K562 (cell line): Measurements from ENCODE around the gene C14orf39. TPM values are rescaled to one million over a fixed set of nuclear protein-coding genes. Genes with fewer than 3 reads are reported as not detected.

Experiments used
- ATAC-seq: fragments of 200-7000 bp; cut with Tn5 transposase; 3 replicates; pipeline ENCODE4 v1.9.1; 2020; ENCODE audit warnings: moderate library complexity
- BruUV-seq: library from RNA; stranded (reverse); fragments of 400-500 nt; replicated peaks from 2 replicates; lab custom pipeline; 2021; lab: Mats Ljungman, UMichigan
- CTCF ChIA-PET: fragments of 300-600 bp; formaldehyde crosslinking; extraction: SDS; loops from one replicate; lab custom pipeline; 2021; ENCODE audit warnings: low intra/inter-chr PET ratio; lab: Yijun Ruan, JAX
- POLR2A ChIA-PET: fragments of 300-600, 350-650 bp; sonication (Branson Sonifier 250); formaldehyde crosslinking; extraction: SDS; loops from one replicate; lab custom pipeline; 2021; ENCODE audit warnings: antibody characterized with exemption, inconsistent platforms; lab: Yijun Ruan, JAX
- DNase-seq, 4 experiments: peaks; one replicate each; pipeline versions ENCODE4 v3.0.0 to v3.0.0-alpha.2; 2011 to 2018; ENCODE audit warnings: low spot score in 3 of 4, mixed read lengths in 3 of 4; ENCODE audit errors: extremely low read depth in 1 of 4
- FAIRE-seq: peaks from 2 replicates; lab custom pipeline; 2011; peaks lifted over from hg19 to GRCh38; lab: Jason Lieb, UNC
- H2AFZ ChIP-seq: 2 replicates; pipeline ENCODE4 v1.6.0; 2011; ENCODE audit warnings: low read depth, low read length, control low read depth, inconsistent platforms
- H3K27ac ChIP-seq: fragments of 200-600 bp; 3 replicates; pipeline ENCODE4 v1.8.0; 2011; ENCODE audit warnings: low read depth, mild to moderate bottlenecking, control low read depth, inconsistent platforms, low read length, moderate library complexity, mixed read lengths; ENCODE audit errors: extremely low read depth
- H3K27me3 ChIP-seq, 2 experiments: fragments of 300-600 bp in 1 of 2; 2 replicates in 1 of 2; 3 replicates in 1 of 2; pipeline versions ENCODE4 v1.6.0 to v1.8.0; 2011; ENCODE audit warnings: inconsistent platforms in 2 of 2, low read length in 2 of 2, mild to moderate bottlenecking in 1 of 2, mixed read lengths in 1 of 2, moderate library complexity in 1 of 2; ENCODE audit not compliant: control insufficient read depth in 2 of 2, insufficient read depth in 2 of 2
- H3K36me3 ChIP-seq: fragments of 300-600 bp; 3 replicates; pipeline ENCODE4 v1.8.0; 2011; ENCODE audit warnings: mild to moderate bottlenecking, low read length, inconsistent platforms; ENCODE audit not compliant: control insufficient read depth, insufficient read depth
- H3K4me1 ChIP-seq, 2 experiments: fragments of 200-600 bp in 1 of 2; replicated peaks in 1 of 2; 2 replicates in 1 of 2; 3 replicates in 1 of 2; pipeline versions ENCODE4 v1.5.1 to v1.8.0; 2011; ENCODE audit warnings: inconsistent platforms in 2 of 2, low read length in 2 of 2, mild to moderate bottlenecking in 1 of 2, mixed read lengths in 1 of 2, moderate library complexity in 1 of 2; ENCODE audit not compliant: control insufficient read depth in 2 of 2, insufficient read depth in 2 of 2
- H3K4me2 ChIP-seq: 2 replicates; pipeline ENCODE4 v1.6.1; 2011; ENCODE audit warnings: low read length, control low read depth, inconsistent platforms, mixed read lengths; ENCODE audit not compliant: insufficient read depth
- H3K4me3 ChIP-seq: fragments of 200-600 bp; sonication (generic), shearing (Covaris generic); 2 replicates; pipeline ENCODE4 v1.5.1; 2016; ENCODE audit warnings: control low read depth, inconsistent platforms
- H3K79me2 ChIP-seq: fragments of 200-600 bp; 3 replicates; pipeline ENCODE4 v1.8.0; 2011; ENCODE audit warnings: low read length, inconsistent platforms; ENCODE audit not compliant: control insufficient read depth, insufficient read depth
- H3K9ac ChIP-seq, 2 experiments: 2 replicates each; pipeline versions ENCODE4 v1.6.0 to v1.6.1; 2011; ENCODE audit warnings: low read depth in 2 of 2, low read length in 2 of 2, control low read depth in 1 of 2, inconsistent platforms in 1 of 2, mild to moderate bottlenecking in 1 of 2, mixed read lengths in 1 of 2; ENCODE audit not compliant: insufficient read depth in 1 of 2
- H3K9me1 ChIP-seq: one replicate; pipeline ENCODE4 v1.6.0; 2011; ENCODE audit warnings: inconsistent platforms, mild to moderate bottlenecking, low read length, moderate library complexity; ENCODE audit not compliant: control insufficient read depth, insufficient read depth
- H3K9me3 ChIP-seq: replicated peaks from 2 replicates; pipeline ENCODE4 v1.5.1; 2011; ENCODE audit warnings: low read depth, low read length, inconsistent platforms; ENCODE audit not compliant: control insufficient read depth, insufficient read depth
- H4K20me1 ChIP-seq: replicated peaks from 2 replicates; pipeline ENCODE4 v1.6.1; 2011; ENCODE audit warnings: low read length, inconsistent platforms, mixed read lengths; ENCODE audit not compliant: control insufficient read depth, insufficient read depth
- CTCF ChIP-seq, 3 experiments: IDR thresholded peaks in 2 of 3; conservative IDR thresholded peaks in 1 of 3; 2 replicates each; pipeline ENCODE4 v1.5.1; 2011 to 2012; ENCODE audit warnings: low read length in 3 of 3, mild to moderate bottlenecking in 3 of 3, control low read depth in 2 of 3, improper control_type of control experiment in 1 of 3, inconsistent platforms in 1 of 3, low read depth in 1 of 3, mixed read lengths in 1 of 3, moderate library complexity in 1 of 3; ENCODE audit not compliant: insufficient read depth in 2 of 3
- ELK3 ChIP-seq: fragments of 450-650 bp; formaldehyde crosslinking; IDR thresholded peaks from 2 replicates; pipeline ENCODE4 v1.4.0; 2020; ENCODE audit warnings: mild to moderate bottlenecking
- RAD21 ChIP-seq, 2 experiments: fragments of 250-450 bp in 1 of 2; fragments of 450-650 bp in 1 of 2; sonication (Bioruptor Pico) in 1 of 2; formaldehyde crosslinking in 1 of 2; IDR thresholded peaks in 1 of 2; conservative IDR thresholded peaks in 1 of 2; 2 replicates each; pipeline versions ENCODE4 v1.4.0 to v1.8.0; 2020 to 2022; ENCODE audit warnings: mild to moderate bottlenecking in 2 of 2, moderate library complexity in 1 of 2
- RBM39 ChIP-seq: fragments of 200-400 bp; formaldehyde crosslinking; optimal IDR thresholded peaks from 2 replicates; pipeline ENCODE3; 2018; ENCODE audit warnings: low read depth, low read length
- SIRT6 ChIP-seq: IDR thresholded peaks from one replicate; pipeline ENCODE4 v1.6.1; 2012; ENCODE audit warnings: low read depth, mild to moderate bottlenecking, control low read depth, inconsistent platforms, low read length, moderate library complexity
- in situ Hi-C: fragments of 300-500 bp; cut with MboI; formaldehyde crosslinking; loops from 4 replicates; pipeline ENCODE4 v1.15.0; 2018; ENCODE audit warnings: inconsistent platforms, mixed read lengths
- intact Hi-C: fragments of 100-400 bp; cut with micrococcal nuclease; formaldehyde crosslinking; loops from 2 replicates; pipeline ENCODE4 v1.14.2; 2022
- polyA plus RNA-seq, 8 experiments: library from polyadenylated mRNA; depleted of rRNA in 4 of 8; stranded (reverse) in 5 of 8; unstranded in 3 of 8; fragments of >200 nt; fragmentation: Nextera tagmentation in 2 of 8; fragmentation: Illumina TruSeq in 1 of 8; extraction: Ambion mirVana in 2 of 8; extraction: Trizol in 1 of 8; gene quantifications; 2 replicates each; pipeline versions ENCODE4 v1.2.1 to v1.2.3, GENCODE V29; 2011 to 2014; ENCODE audit warnings: inconsistent platforms in 1 of 8, missing spikeins in 1 of 8
- total RNA-seq, 7 experiments: library from RNA; depleted of rRNA in 6 of 7; stranded (reverse); fragments of >200 nt in 6 of 7; fragmentation: Illumina TruSeq in 2 of 7; extraction: Trizol in 2 of 7; gene quantifications; 2 replicates each; pipeline versions ENCODE4 v1.2.1 to v1.2.3, GENCODE V29; 2011 to 2021; ENCODE audit warnings: low replicate concordance in 1 of 7

C14orf39 gene
- total and polyA plus RNA-seq, 9 of the 15 experiments (the other 6 are each of a cell fraction or from before 2014, with no cell fraction given), result 0.54 to 6.7 (median 1.4) TPM

GRCh38 chr14:60488175-60488574 is 2.3 kb upstream of the C14orf39 start:
- ATAC-seq, result no peak
- no peak for DNase-seq
- POLR2A ChIA-PET, result no interaction called here
- Histone ChIP-seq H3K27ac (no peak overlapping the region), H2AFZ (no peak overlapping the region), H3K36me3 (no peaks in the 10 kb centered on the region), H3K4me1 (peaks cover 0 to 7% of the 10 kb centered on the region in 2 experiments; a peak in 3 of 5 replicates), H4K20me1 (no peaks in the 10 kb centered on the region), H3K79me2 (no peaks in the 10 kb centered on the region), H3K4me3 (no peak overlapping the region), H3K4me2 (no peak overlapping the region), H3K9me3 (peaks cover 1% of the 10 kb centered on the region; the same call in 1 of the 2 replicates), H3K9ac (no peak overlapping the region), H3K27me3 (no peaks in the 10 kb centered on the region), H3K9me1 (no peaks in the 10 kb centered on the region)
- no TSS peak for BruUV-seq
- FAIRE-seq, result no peak
- in situ Hi-C loops, result no loop called here
- intact Hi-C loops, result loop anchor here (5.0 to 10.0 kb wide), 3 partner anchors 156 to 291 kb away; no protein-coding TSS in a partner anchor
- CTCF ChIA-PET, result interaction anchor here (0.6 to 1.2 kb wide), 2 partner anchors 137 to 157 kb away, joined by 3 to 4 read pairs; no protein-coding TSS in a partner anchor
- TF ChIP-seq CTCF (IDR thresholded peaks at IDR 0.05 in 2 of 3, conservative IDR thresholded peaks at IDR 0.05 in 1 of 3; ENCODE audit: insufficient read depth in 2 of 3, low read depth in 1 of 3, low read length in 3 of 3), result peak in 1 of 3 experiments; percentile 53; a peak in 2 of 6 replicates
- TF ChIP-seq ELK3 (CRISPR knock-in tag), result no peak
- no peak for TF ChIP-seq SIRT6
- TF ChIP-seq RAD21 (CRISPR knock-in tag; conservative IDR thresholded peaks at IDR 0.05 in 1 of 2, IDR thresholded peaks at IDR 0.05 in 1 of 2), result peak; percentile 20 to 51; a peak in 3 of 4 replicates
- TF ChIP-seq RBM39, result no peak
